H1 (cell line): ENCODE measurements around the gene INPP4A. TPM values are rescaled to one million over a fixed set of nuclear protein-coding genes. Genes with fewer than 3 reads are reported as not detected.

ENCODE experiments used
- CTCF ChIA-PET: fragments of 300-600 bp; sonication (Branson Sonifier 250); formaldehyde crosslinking; loops from one replicate; lab custom pipeline; 2021; ENCODE audit not compliant: partially characterized antibody; lab: Charles Lee
- POLR2A ChIA-PET: fragments of 300-600 bp; sonication (Branson Sonifier 250); formaldehyde crosslinking; loops from one replicate; lab custom pipeline; 2021; ENCODE audit warnings: inconsistent platforms; ENCODE audit not compliant: partially characterized antibody; lab: Charles Lee
- DNase-seq, 2 experiments: peaks; one replicate each; pipeline versions ENCODE4 v3.0.0 to v3.0.0-alpha.2; 2010 to 2022; ENCODE audit warnings: low spot score in 2 of 2, low read depth in 1 of 2, mixed read lengths in 1 of 2
- FAIRE-seq: peaks from 2 replicates; lab custom pipeline; 2011; peaks lifted over from hg19 to GRCh38; lab: Jason Lieb, UNC
- H2AFZ ChIP-seq: 2 replicates; pipeline ENCODE4 v1.8.1; 2012; ENCODE audit warnings: low read length, inconsistent platforms
- H2AK5ac ChIP-seq: 2 replicates; pipeline ENCODE4 v1.6.1; 2013; ENCODE audit warnings: low read depth, low read length
- H2BK120ac ChIP-seq: replicated peaks from 2 replicates; pipeline ENCODE3; 2013; ENCODE audit warnings: low read depth, low read length, inconsistent platforms
- H2BK12ac ChIP-seq: 2 replicates; pipeline ENCODE4 v1.6.1; 2013; ENCODE audit warnings: low read depth, low read length
- H2BK15ac ChIP-seq: 2 replicates; pipeline ENCODE4 v1.6.1; 2013; ENCODE audit warnings: low read length
- H2BK20ac ChIP-seq: 2 replicates; pipeline ENCODE4 v1.6.1; 2013; ENCODE audit warnings: low read length
- H2BK5ac ChIP-seq: 2 replicates; pipeline ENCODE4 v1.6.1; 2013; ENCODE audit warnings: low read depth, low read length
- H3K14ac ChIP-seq: 2 replicates; pipeline ENCODE4 v1.6.1; 2013; ENCODE audit warnings: inconsistent platforms; ENCODE audit not compliant: insufficient read length
- H3K18ac ChIP-seq: 2 replicates; pipeline ENCODE4 v1.6.1; 2013; ENCODE audit warnings: low read length; ENCODE audit errors: extremely low read depth
- H3K23ac ChIP-seq: 2 replicates; pipeline ENCODE4 v1.6.1; 2013; ENCODE audit warnings: inconsistent platforms; ENCODE audit not compliant: insufficient read length
- H3K23me2 ChIP-seq: 2 replicates; pipeline ENCODE4 v1.6.1; 2013; ENCODE audit warnings: low read depth, low read length
- H3K27ac ChIP-seq: 2 replicates; pipeline ENCODE4 v1.6.1; 2011; ENCODE audit warnings: low read depth, low read length, inconsistent platforms
- H3K27me3 ChIP-seq, 4 experiments: replicated peaks in 1 of 4; 1 replicate in 1 of 4; 2 replicates in 3 of 4; pipeline versions ENCODE4 v1.6.1 to v1.8.1; 2011 to 2013; ENCODE audit warnings: low read length in 3 of 4, mild to moderate bottlenecking in 3 of 4, inconsistent platforms in 2 of 4, mixed read lengths in 2 of 4, moderate library complexity in 1 of 4; ENCODE audit not compliant: control insufficient read depth in 3 of 4, insufficient read depth in 3 of 4; ENCODE audit errors: extremely low read depth in 1 of 4
- H3K36me3 ChIP-seq, 4 experiments: 2 replicates each; pipeline versions ENCODE4 v1.6.1 to v1.8.1; 2011 to 2013; ENCODE audit warnings: mild to moderate bottlenecking in 4 of 4, low read length in 3 of 4, moderate library complexity in 2 of 4, control low read depth in 1 of 4, inconsistent platforms in 1 of 4; ENCODE audit not compliant: insufficient read depth in 4 of 4, control insufficient read depth in 2 of 4
- H3K4ac ChIP-seq: replicated peaks from 2 replicates; pipeline ENCODE3; 2013; ENCODE audit warnings: low read length, low read depth, mixed read lengths, inconsistent platforms; ENCODE audit not compliant: insufficient read length
- H3K4me1 ChIP-seq, 4 experiments: replicated peaks in 1 of 4; 1 replicate in 1 of 4; 2 replicates in 3 of 4; pipeline versions ENCODE4 v1.6.1 to v1.8.1; 2011 to 2013; ENCODE audit warnings: low read length in 3 of 4, inconsistent platforms in 2 of 4, mixed read lengths in 1 of 4; ENCODE audit not compliant: insufficient read depth in 4 of 4, control insufficient read depth in 3 of 4
- H3K4me2 ChIP-seq, 2 experiments: 2 replicates each; pipeline versions ENCODE4 v1.6.1 to v1.8.1; 2011 to 2013; ENCODE audit warnings: low read depth in 2 of 2, low read length in 2 of 2, control low read depth in 1 of 2, inconsistent platforms in 1 of 2, mild to moderate bottlenecking in 1 of 2; ENCODE audit not compliant: insufficient read depth in 1 of 2
- H3K4me3 ChIP-seq, 4 experiments: fragments of 200-600, 300-600 bp in 1 of 4; sonication (generic), shearing (Covaris generic), sonication (Bioruptor Twin) in 1 of 4; 2 replicates each; pipeline versions ENCODE4 v1.5.1 to v1.8.1; 2011 to 2016; ENCODE audit warnings: low read length in 4 of 4, low read depth in 3 of 4, control low read depth in 2 of 4, inconsistent platforms in 2 of 4, mild to moderate bottlenecking in 2 of 4, mixed read lengths in 1 of 4, moderate library complexity in 1 of 4; ENCODE audit not compliant: insufficient read depth in 2 of 4; ENCODE audit errors: extremely low read depth in 1 of 4
- H3K56ac ChIP-seq: replicated peaks from 2 replicates; pipeline ENCODE3; 2013; ENCODE audit warnings: low read depth, mild to moderate bottlenecking, mixed read lengths, low read length, inconsistent platforms; ENCODE audit not compliant: insufficient read length
- H3K79me1 ChIP-seq: 2 replicates; pipeline ENCODE4 v1.6.1; 2013; ENCODE audit warnings: low read depth, low read length, control low read depth
- H3K79me2 ChIP-seq, 2 experiments: 2 replicates each; pipeline versions ENCODE4 v1.6.1 to v1.8.1; 2012 to 2013; ENCODE audit warnings: low read length in 2 of 2, mild to moderate bottlenecking in 2 of 2, inconsistent platforms in 1 of 2; ENCODE audit not compliant: insufficient read depth in 2 of 2, control insufficient read depth in 1 of 2
- H3K9ac ChIP-seq, 4 experiments: replicated peaks in 1 of 4; 1 replicate in 1 of 4; 2 replicates in 3 of 4; pipeline versions ENCODE4 v1.6.1 to v1.8.1; 2011 to 2013; ENCODE audit warnings: low read depth in 3 of 4, low read length in 3 of 4, control low read depth in 2 of 4, mild to moderate bottlenecking in 2 of 4, moderate library complexity in 2 of 4, inconsistent platforms in 1 of 4; ENCODE audit errors: extremely low read depth in 1 of 4
- H3K9me3 ChIP-seq, 2 experiments: 2 replicates each; pipeline versions ENCODE4 v1.6.1 to v1.8.1; 2012 to 2013; ENCODE audit warnings: mild to moderate bottlenecking in 2 of 2, moderate library complexity in 2 of 2, control low read depth in 1 of 2, inconsistent platforms in 1 of 2, low read depth in 1 of 2, low read length in 1 of 2, mixed read lengths in 1 of 2; ENCODE audit not compliant: insufficient read depth in 2 of 2
- H4K20me1 ChIP-seq, 2 experiments: replicated peaks in 1 of 2; 2 replicates each; pipeline versions ENCODE3 to v1.8.1; 2011 to 2013; ENCODE audit warnings: inconsistent platforms in 2 of 2, low read length in 2 of 2, mild to moderate bottlenecking in 1 of 2; ENCODE audit not compliant: insufficient read depth in 2 of 2, control insufficient read depth in 1 of 2
- H4K5ac ChIP-seq: 2 replicates; pipeline ENCODE4 v1.6.1; 2013; ENCODE audit warnings: low read length, low read depth, mixed read lengths, inconsistent platforms; ENCODE audit not compliant: insufficient read length
- H4K8ac ChIP-seq: 2 replicates; pipeline ENCODE4 v1.8.0; 2013; ENCODE audit warnings: mild to moderate bottlenecking, moderate library complexity, low read length, inconsistent platforms; ENCODE audit not compliant: insufficient read depth; ENCODE audit errors: extremely low read depth
- H4K91ac ChIP-seq: replicated peaks from 2 replicates; pipeline ENCODE3; 2013; ENCODE audit warnings: low read length, mixed read lengths, inconsistent platforms; ENCODE audit not compliant: insufficient read length
- KDM1A ChIP-seq: fragments of 200-600, 300-600 bp; sonication (generic); IDR thresholded peaks from 2 replicates; pipeline ENCODE4 v1.7.1; 2016; ENCODE audit warnings: mild to moderate bottlenecking, low read length, borderline replicate concordance
- WGBS, 2 experiments: shearing (Covaris generic) in 1 of 2; methylation state at CpG; one replicate each; pipeline versions ENCODE4 v1.1.6 to v1.1.7; 2013 to 2015; ENCODE audit warnings: low lambda C conversion rate in 2 of 2, mixed read lengths in 2 of 2, inconsistent platforms in 1 of 2, low coverage in 1 of 2, missing lambda C conversion rate in 1 of 2; ENCODE audit not compliant: insufficient replicate concordance in 2 of 2, insufficient coverage in 1 of 2, insufficient read length in 1 of 2; ENCODE audit errors: extremely low coverage in 1 of 2, missing lambda C conversion rate in 1 of 2; 5-methylcytosine and 5-hydroxymethylcytosine counted together
- polyA plus RNA-seq, 7 experiments: library from polyadenylated mRNA; depleted of rRNA in 3 of 7; stranded (reverse) in 5 of 7; unstranded in 2 of 7; fragments of >200 nt in 5 of 7; fragments of 200-250 nt in 2 of 7; gene quantifications; 1 replicate in 5 of 7; 2 replicates in 1 of 7; 4 replicates in 1 of 7; pipeline versions ENCODE4 v1.2.1 to v1.2.3, GENCODE V29; 2011 to 2013; ENCODE audit warnings: missing spikeins in 2 of 7, mixed read lengths in 2 of 7
- total RNA-seq: library from RNA; stranded (reverse); fragmentation: NEBNext Ultra II Directional; extraction: Animal tissue kit (Norgen Biotek cat#: 25700); gene quantifications from 2 replicates; pipeline ENCODE4 v1.2.1, GENCODE V29; 2021

INPP4A gene
- total and polyA plus RNA-seq, 2 of the 8 experiments (the other 6 are each of a cell fraction or from before 2014, with no cell fraction given), result 25.6 to 34.3 TPM

DNA sequence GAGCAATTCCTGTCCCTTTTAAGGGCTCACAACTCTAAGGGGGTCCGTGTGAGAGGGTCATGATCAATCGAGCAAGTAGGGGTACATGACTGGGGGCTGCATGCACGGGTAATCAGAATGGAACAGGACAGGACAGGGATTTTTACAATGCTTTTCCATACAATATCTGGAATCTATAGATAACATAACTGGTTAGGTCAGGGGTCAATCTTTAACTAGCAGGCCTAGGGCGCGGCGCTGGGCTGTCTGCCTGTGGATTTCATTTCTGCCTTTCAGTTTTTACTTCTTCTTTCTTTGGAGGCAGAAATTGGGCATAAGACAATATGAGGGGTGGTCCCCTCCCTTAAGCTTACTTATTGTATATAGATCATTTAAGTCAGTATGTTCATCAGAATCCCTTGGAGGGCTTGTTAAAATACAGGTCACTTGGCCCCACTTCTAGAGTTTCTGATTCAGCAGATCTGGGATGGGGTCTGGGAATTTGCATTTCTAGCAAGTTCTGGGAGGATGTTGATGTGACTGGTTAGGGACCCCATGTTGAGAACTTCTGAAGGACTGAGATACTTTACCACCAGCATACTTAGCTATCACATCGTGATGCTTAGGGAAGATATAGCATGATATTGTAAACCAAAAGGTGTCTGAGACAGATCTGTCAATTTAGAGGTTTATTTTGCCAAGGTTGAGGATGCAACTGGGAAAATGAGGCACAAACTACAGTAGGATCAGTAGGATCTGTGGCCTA is 2.8 kb upstream of the INPP4A start:
- Histone ChIP-seq H2BK5ac (peak overlapping the region; percentile 49; the same call in 1 of the 2 replicates), H3K9ac (no peak overlapping the region), H3K27me3 (no peaks in the 10 kb centered on the region), H3K23ac (no peak overlapping the region), H2BK12ac (no peak overlapping the region), H2AK5ac (no peak overlapping the region), H3K4me2 (peak overlapping the region; percentile 28 to 40; a peak in 1 of 4 replicates), H4K5ac (peak overlapping the region; percentile 18), H3K4me1 (peaks cover 1 to 20% (median 15%) of the 10 kb centered on the region in 4 experiments; a peak in 6 of 7 replicates), H3K79me1 (peaks cover 4% of the 10 kb centered on the region), H3K14ac (no peak overlapping the region), H3K18ac (no peak overlapping the region), H3K4me3 (peak overlapping the region in 1 of 4 experiments; percentile 19; a peak in 1 of 8 replicates), H3K23me2 (peaks cover 8% of the 10 kb centered on the region), H4K91ac (no peak overlapping the region), H2AFZ (no peak overlapping the region), H2BK120ac (peak overlapping the region; percentile 12), H4K8ac (no peak overlapping the region), H3K9me3 (peaks cover 2% of the 10 kb centered on the region in 2 experiments; a peak in 1 of 4 replicates), H3K79me2 (peaks cover 0 to 19% of the 10 kb centered on the region in 2 experiments), H2BK15ac (no peak overlapping the region), H3K36me3 (no peaks in the 10 kb centered on the region), H3K56ac (no peak overlapping the region), H3K27ac (peak overlapping the region; percentile 53; the same call in 1 of the 2 replicates), H4K20me1 (peaks cover 4 to 10% of the 10 kb centered on the region in 2 experiments), H2BK20ac (no peak overlapping the region), H3K4ac (no peak overlapping the region)
- 89% methylated on average over 7 of the region's 7 CpGs; no CpG with 5 or more reads in 1 of the 2 experiments for WGBS, 2 experiments
- CTCF ChIA-PET, result interaction anchor here (0.6 to 1.3 kb wide), 5 partner anchors 8 to 108 kb away, joined by 3 to 4 read pairs (median 3); no protein-coding TSS in a partner anchor
- POLR2A ChIA-PET, result interaction anchor here (0.6 kb wide), 1 partner anchor 74 kb away, joined by 3 read pairs; no protein-coding TSS in a partner anchor
- DNase-seq, result no peak
- no peak for FAIRE-seq
- TF ChIP-seq KDM1A, result no peak
